Measurements from ENCODE around the gene GALNT13. TPM values are rescaled to one million over a fixed set of nuclear protein-coding genes. Genes with fewer than 3 reads are reported as not detected.

Gene GALNT13
- polyA plus RNA-seq, 3 donors, result not detected

GRCh38 chr2:154280543-154280942 lies 408.8 kb downstream of the GALNT13 start:
- Histone ChIP-seq H3K27ac (ENCODE audit: low read depth in 1 of 2, low read length in 2 of 2) (no peak overlapping the region), H3K79me2 (ENCODE audit: insufficient read depth, low read length) (no peaks in the 10 kb centered on the region), H2AFZ (ENCODE audit: insufficient read depth, low read depth, low read length, poor library complexity, severe bottlenecking) (no peak overlapping the region), H3K36me3 (replicated peaks in 1 of 2; ENCODE audit: control insufficient read depth in 1 of 2, insufficient read depth in 2 of 2, low read length in 2 of 2) (no peaks in the 10 kb centered on the region), H3K9me3 (replicated peaks in 1 of 2; ENCODE audit: control insufficient read depth in 1 of 2, insufficient read depth in 1 of 2, low read length in 2 of 2) (peaks cover 4 to 9% of the 10 kb centered on the region in 2 donors), H3K9ac (ENCODE audit: insufficient read depth, low read length, poor library complexity, severe bottlenecking) (no peak overlapping the region), H3K4me2 (replicated peaks; ENCODE audit: extremely low read depth, low read length, poor library complexity, severe bottlenecking) (no peak overlapping the region), H3K27me3 (ENCODE audit: control insufficient read depth in 2 of 2, insufficient read depth in 2 of 2, low read length in 2 of 2) (no peaks in the 10 kb centered on the region), H3K4me1 (ENCODE audit: control insufficient read depth in 1 of 2, insufficient read depth in 2 of 2, low read length in 2 of 2) (no peaks in the 10 kb centered on the region), H3K4me3 (replicated peaks in 1 of 3; ENCODE audit: low read depth in 2 of 3, low read length in 3 of 3) (no peak overlapping the region), H4K20me1 (ENCODE audit: insufficient read depth, low read length) (no peaks in the 10 kb centered on the region)
- no peaks in the 10 kb centered on the region for H3K4me1 Mint-ChIP-seq
- H3K4me3 Mint-ChIP-seq, result no peak overlapping the region
- intact Hi-C loops (cut with micrococcal nuclease), result no loop called here
- H3K27ac Mint-ChIP-seq, result no peak overlapping the region
- WGBS (ENCODE audit: insufficient coverage), result 75% methylated on average over 2 of the region's 2 CpGs
- peaks cover 5 to 10% (median 7%) of the 10 kb centered on the region in 7 donors for H3K9me3 Mint-ChIP-seq
- DNase-seq, result no peak
- TF ChIP-seq, protein P1, sequence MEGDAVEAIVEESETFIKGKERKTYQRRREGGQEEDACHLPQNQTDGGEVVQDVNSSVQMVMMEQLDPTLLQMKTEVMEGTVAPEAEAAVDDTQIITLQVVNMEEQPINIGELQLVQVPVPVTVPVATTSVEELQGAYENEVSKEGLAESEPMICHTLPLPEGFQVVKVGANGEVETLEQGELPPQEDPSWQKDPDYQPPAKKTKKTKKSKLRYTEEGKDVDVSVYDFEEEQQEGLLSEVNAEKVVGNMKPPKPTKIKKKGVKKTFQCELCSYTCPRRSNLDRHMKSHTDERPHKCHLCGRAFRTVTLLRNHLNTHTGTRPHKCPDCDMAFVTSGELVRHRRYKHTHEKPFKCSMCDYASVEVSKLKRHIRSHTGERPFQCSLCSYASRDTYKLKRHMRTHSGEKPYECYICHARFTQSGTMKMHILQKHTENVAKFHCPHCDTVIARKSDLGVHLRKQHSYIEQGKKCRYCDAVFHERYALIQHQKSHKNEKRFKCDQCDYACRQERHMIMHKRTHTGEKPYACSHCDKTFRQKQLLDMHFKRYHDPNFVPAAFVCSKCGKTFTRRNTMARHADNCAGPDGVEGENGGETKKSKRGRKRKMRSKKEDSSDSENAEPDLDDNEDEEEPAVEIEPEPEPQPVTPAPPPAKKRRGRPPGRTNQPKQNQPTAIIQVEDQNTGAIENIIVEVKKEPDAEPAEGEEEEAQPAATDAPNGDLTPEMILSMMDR (IDR thresholded peaks at IDR 0.05), result no peak
- no peaks in the 10 kb centered on the region for H3K27me3 Mint-ChIP-seq (ENCODE audit: low read depth in 3 of 3)
- no peaks in the 10 kb centered on the region for H3K36me3 Mint-ChIP-seq

GRCh38 chr2:154289870-154290269 lies 418.1 kb downstream of the GALNT13 start:
- Histone ChIP-seq H3K27me3 (ENCODE audit: control insufficient read depth in 2 of 2, insufficient read depth in 2 of 2, low read length in 2 of 2) (no peaks in the 10 kb centered on the region), H3K4me1 (ENCODE audit: control insufficient read depth in 1 of 2, insufficient read depth in 2 of 2, low read length in 2 of 2) (no peaks in the 10 kb centered on the region), H3K9me3 (replicated peaks in 1 of 2; ENCODE audit: control insufficient read depth in 1 of 2, insufficient read depth in 1 of 2, low read length in 2 of 2) (peaks cover 34 to 40% of the 10 kb centered on the region in 2 donors), H3K4me3 (replicated peaks in 1 of 3; ENCODE audit: low read depth in 2 of 3, low read length in 3 of 3) (no peak overlapping the region), H4K20me1 (ENCODE audit: insufficient read depth, low read length) (no peaks in the 10 kb centered on the region), H3K36me3 (replicated peaks in 1 of 2; ENCODE audit: control insufficient read depth in 1 of 2, insufficient read depth in 2 of 2, low read length in 2 of 2) (no peaks in the 10 kb centered on the region), H3K27ac (ENCODE audit: low read depth in 1 of 2, low read length in 2 of 2) (no peak overlapping the region), H3K4me2 (replicated peaks; ENCODE audit: extremely low read depth, low read length, poor library complexity, severe bottlenecking) (no peak overlapping the region), H3K79me2 (ENCODE audit: insufficient read depth, low read length) (no peaks in the 10 kb centered on the region), H2AFZ (ENCODE audit: insufficient read depth, low read depth, low read length, poor library complexity, severe bottlenecking) (no peak overlapping the region), H3K9ac (ENCODE audit: insufficient read depth, low read length, poor library complexity, severe bottlenecking) (no peak overlapping the region)
- Mint-ChIP-seq H3K4me1 (no peaks in the 10 kb centered on the region), H3K4me3 (no peak overlapping the region), H3K9me3 (peaks cover 9 to 33% (median 14%) of the 10 kb centered on the region in 7 donors), H3K36me3 (no peaks in the 10 kb centered on the region), H3K27ac (no peak overlapping the region), H3K27me3 (ENCODE audit: low read depth in 3 of 3) (peaks cover 0 to 5% (median 0%) of the 10 kb centered on the region in 3 donors)
- intact Hi-C loops (cut with micrococcal nuclease), result no loop called here
- TF ChIP-seq, protein P1 (IDR thresholded peaks at IDR 0.05), result no peak
- no CpG with 5 or more reads among the region's 1 CpG for WGBS (ENCODE audit: insufficient coverage)
- no peak for DNase-seq

All from CD14-positive monocyte (primary cell).